ENCODE data around the gene SHC3. TPM values are rescaled to one million over a fixed set of nuclear protein-coding genes. Genes with fewer than 3 reads are reported as not detected.

The SHC3 gene
- total RNA-seq, 1 experiment from 2014 or later, result 1.8 TPM

- no peak overlapping the region for H3K9ac ChIP-seq (ENCODE audit: extremely low read depth, insufficient read length, low read length)
These were observed 141.7 kb downstream of the SHC3 start for GRCh38 chr9:89036891-89037290.

More at GRCh38 chr9:89036891-89037290, 141.7 kb downstream of the SHC3 start:
- H2BK5ac ChIP-seq (ENCODE audit: insufficient read length, low read length), result no peak overlapping the region
- H3K4ac ChIP-seq (ENCODE audit: low read depth, low read length), result no peak overlapping the region
- no peak overlapping the region for H4K91ac ChIP-seq (ENCODE audit: insufficient read length, low read depth, low read length)
- H3K79me2 ChIP-seq (ENCODE audit: insufficient read depth, low read length), result no peaks in the 10 kb centered on the region
- no peaks in the 10 kb centered on the region for H4K20me1 ChIP-seq (ENCODE audit: control insufficient read depth, insufficient read depth, insufficient read length)
- no peaks in the 10 kb centered on the region for H3K4me1 ChIP-seq (ENCODE audit: insufficient read depth, low read length)
- WGBS (ENCODE audit: extremely low coverage, insufficient read length, low lambda C conversion rate), result no CpG with 5 or more reads among the region's 3 CpGs
- Mint-ChIP-seq H3K36me3 (ENCODE audit: insufficient read depth in 1 of 3, low read depth in 3 of 3) (peaks cover 0 to 2% (median 0%) of the 10 kb centered on the region in 3 experiments; a peak in 2 of 7 replicates), H3K4me3 (no peak overlapping the region), H3K27me3 (ENCODE audit: low read depth) (no peaks in the 10 kb centered on the region; the same call in 1 of the 2 replicates), H3K27ac (no peak overlapping the region), H3K4me1 (no peaks in the 10 kb centered on the region), H3K9me3 (no peaks in the 10 kb centered on the region)
- H4K8ac ChIP-seq (replicated peaks; ENCODE audit: insufficient read length, low read depth, low read length), result no peak overlapping the region
- no peak overlapping the region for H3K18ac ChIP-seq (ENCODE audit: insufficient read length, low read depth, low read length)
- no peak overlapping the region for H3K4me2 ChIP-seq (ENCODE audit: insufficient read depth, insufficient read length, low read length)
- no peaks in the 10 kb centered on the region for H3K23me2 ChIP-seq (ENCODE audit: insufficient read length, low read depth, low read length, poor library complexity, severe bottlenecking)
- no peaks in the 10 kb centered on the region for H3K27me3 ChIP-seq (ENCODE audit: insufficient read depth, low read length)
- H3K14ac ChIP-seq (ENCODE audit: insufficient read depth, low read length), result no peak overlapping the region
- no peak overlapping the region for H2BK20ac ChIP-seq (ENCODE audit: low read depth, low read length, poor library complexity, severe bottlenecking)
- H3K56ac ChIP-seq (ENCODE audit: insufficient read length, low read depth, low read length), result no peak overlapping the region
- H2BK15ac ChIP-seq (ENCODE audit: low read depth, low read length), result no peak overlapping the region
- H2BK12ac ChIP-seq (ENCODE audit: insufficient read length, low read depth, low read length), result no peak overlapping the region
- H2AFZ ChIP-seq (ENCODE audit: low read length), result no peak overlapping the region
- no peak overlapping the region for H3T11ph ChIP-seq (ENCODE audit: low read length)
- no peak overlapping the region for H2BK120ac ChIP-seq (ENCODE audit: low read depth, low read length, poor library complexity, severe bottlenecking)
- no peak for DNase-seq
- no peak overlapping the region for H3K27ac ChIP-seq (ENCODE audit: insufficient read length, low read depth, low read length)
- H2AK5ac ChIP-seq (ENCODE audit: insufficient read length, low read length), result no peak overlapping the region
- no peak overlapping the region for H4K5ac ChIP-seq (ENCODE audit: insufficient read length, low read depth, low read length)
- H3K9me3 ChIP-seq (ENCODE audit: control insufficient read depth, low read depth, low read length), result no peaks in the 10 kb centered on the region
- no peak for TF ChIP-seq CTCF (conservative IDR thresholded peaks at IDR 0.05)
- no peak overlapping the region for H3K23ac ChIP-seq (ENCODE audit: insufficient read length, low read depth, low read length)
- H3K79me1 ChIP-seq (ENCODE audit: insufficient read depth, low read depth, low read length, poor library complexity, severe bottlenecking), result no peaks in the 10 kb centered on the region

All from H9 (cell line).